GM11168 (cell line): ENCODE data around the gene PSMB10.

ENCODE experiments used
- in situ Hi-C: fragments of 300-500 bp; cut with MboI; formaldehyde crosslinking; loops from one replicate; pipeline ENCODE4 v1.12.0; 2022; ENCODE audit warnings: low sequenced_read_pairs; ENCODE audit not compliant: unreplicated experiment

PSMB10 gene

DNA sequence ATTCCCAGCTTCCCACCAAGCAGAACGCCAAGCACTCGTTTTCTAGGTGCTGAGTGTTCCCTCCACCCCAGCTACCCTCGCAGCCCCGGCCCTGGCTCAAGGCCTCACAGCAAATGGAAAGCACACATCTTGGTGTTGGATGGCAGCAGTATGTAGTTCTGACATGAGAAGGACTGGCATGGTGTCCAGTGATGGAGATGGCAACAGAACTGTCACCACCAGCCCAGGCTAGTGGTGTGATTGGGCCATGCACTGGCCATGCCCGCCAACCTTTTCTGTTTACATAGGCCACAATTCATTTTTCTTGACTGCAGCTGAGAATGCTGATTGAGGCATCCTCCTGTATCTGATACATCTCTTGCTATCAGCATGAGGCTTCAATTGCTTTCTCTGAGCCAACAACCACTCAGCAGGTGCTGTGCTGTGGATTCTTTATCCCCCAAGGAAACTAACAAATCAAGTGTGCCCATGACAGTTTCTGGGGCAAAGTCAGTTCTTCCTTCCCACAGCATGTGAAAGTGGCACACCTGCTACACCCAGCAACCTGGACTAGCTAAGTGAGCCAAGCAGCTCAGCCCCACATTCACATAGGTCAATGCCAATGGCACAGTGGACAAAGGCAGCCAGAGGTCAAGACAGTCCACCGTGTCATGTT is 28.0 kb upstream of the PSMB10 start:
- in situ Hi-C loops, result no loop called here

DNA sequence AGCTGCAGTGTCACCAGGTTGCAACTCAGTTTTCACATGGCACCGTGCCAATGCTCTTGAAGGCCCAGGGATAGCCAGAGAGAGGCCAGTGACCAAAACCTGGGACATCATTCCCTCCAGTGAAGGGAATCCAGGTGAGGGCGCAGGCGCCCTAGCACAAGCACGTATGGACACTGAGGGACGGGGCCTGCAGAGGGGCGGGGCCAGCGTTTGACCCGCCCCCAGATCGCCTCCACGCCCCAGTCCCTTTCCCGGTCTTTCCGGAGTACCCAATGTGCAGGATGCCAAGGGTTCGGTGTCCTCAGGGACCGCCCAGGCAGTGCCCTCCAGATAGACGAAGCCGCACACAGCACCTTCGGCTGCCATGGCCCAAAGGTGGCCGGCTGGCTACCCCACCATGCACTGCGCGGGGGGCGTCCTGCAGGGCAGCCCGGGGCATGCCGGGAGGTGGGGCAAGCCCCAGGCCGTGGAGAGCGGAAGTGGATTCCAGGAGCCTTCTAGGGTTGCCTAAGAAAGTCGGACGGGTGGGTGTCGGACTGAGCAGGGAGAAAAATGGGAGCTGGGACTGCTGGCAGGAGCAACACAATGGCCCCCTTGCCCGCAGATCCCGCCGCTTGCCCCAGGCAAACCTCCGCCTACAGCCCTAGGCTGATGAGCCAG is 27.1 kb upstream of the PSMB10 start:
- in situ Hi-C loops, result no loop called here

DNA sequence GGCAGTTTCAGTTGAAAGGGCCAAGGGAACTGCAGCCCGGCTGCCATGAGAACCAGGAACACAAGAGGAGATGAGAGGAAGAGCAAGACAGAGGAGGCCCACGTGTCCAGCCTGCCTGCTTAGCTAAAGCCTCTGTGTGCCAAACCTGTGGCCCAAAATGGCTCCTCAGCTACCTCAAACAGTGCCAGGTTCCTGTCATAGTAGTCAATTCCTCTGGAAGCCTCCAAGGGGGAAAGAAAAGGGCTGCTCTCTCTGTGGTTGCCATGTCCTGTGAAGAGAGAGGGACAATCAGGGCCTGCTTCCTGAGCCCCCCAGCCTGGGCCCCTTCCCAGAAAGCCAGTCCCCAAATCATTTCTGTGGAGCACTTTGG is 26.6 kb upstream of the PSMB10 start:
- in situ Hi-C loops, result no loop called here

DNA sequence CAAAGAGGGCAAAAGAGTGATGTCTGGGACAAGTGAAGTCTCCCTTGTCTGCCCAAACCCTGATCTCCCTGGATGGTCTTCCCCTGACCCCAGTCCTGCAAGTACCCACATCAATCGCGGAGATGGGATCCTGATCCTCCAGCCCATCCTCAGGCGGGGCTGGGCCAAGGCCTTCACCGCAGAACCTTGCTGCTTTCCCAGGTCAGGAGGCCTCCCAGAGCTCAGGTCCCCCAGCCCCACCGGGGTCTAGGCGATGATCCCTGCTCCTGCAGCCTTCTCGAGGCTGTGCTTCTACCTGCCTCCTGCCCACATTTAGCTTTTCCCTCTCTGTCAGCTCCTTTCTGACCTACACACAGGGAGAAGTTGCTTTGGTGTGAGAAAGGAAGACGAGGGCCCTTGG is 25.5 kb upstream of the PSMB10 start:
- in situ Hi-C loops, result no loop called here

DNA sequence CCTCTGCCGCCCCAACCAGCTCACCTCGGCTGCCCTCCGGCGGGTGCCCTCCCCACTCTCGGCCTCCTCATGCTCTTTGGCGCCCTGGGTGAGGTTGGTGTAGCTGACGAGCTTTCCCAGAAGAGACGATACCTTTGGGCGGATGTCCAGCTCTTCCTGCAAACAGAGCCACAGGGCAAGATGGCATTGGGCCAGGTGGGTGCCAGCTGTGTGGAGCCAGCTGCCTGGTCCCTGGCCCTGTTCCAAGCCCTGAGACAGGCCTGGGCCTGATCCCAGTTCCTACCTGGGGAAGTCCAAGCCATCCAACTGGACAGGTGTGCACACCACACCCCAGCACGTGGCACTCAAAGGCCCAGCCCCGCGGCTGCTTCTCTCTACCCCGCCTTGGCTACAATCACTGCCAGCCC is 24.9 kb upstream of the PSMB10 start:
- in situ Hi-C loops, result no loop called here

DNA sequence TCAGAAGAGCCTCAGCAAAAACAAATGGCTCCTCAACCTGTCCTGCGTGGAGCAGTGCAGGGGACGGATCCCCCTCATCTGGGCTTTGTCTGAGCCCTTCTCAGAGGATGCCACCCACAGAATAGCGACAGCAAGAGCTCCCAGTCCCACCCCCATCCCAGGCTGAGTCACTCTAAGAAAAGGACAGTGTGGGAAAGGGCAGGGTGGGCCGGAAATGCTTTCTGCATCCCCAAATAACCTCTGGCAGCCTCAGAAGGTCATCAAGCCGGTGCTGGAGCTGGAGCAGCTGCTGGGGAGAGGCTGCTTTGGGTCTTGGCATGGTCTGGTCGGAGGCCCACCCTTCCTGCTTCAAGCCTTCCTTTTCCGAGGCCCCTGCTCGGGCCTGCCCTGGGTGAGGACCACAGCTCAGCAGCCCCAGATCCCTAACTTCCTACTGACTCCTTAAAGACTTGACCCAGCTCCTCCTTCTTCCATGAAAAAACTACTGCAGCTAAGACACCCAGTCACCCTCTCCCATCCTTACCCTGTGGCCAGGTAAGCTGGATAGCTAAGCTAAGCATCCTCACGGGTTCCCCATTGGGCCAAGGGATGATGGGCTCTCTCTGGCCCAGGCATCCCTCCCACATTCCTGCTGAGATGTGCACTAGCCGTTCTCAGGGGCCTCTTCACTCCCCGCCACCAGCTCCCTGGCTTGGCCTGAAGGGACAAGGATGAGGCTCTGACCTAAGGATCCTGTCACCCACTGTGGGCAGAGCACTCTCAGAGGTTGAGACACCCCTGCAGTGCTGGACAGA is 23.1 kb upstream of the PSMB10 start:
- in situ Hi-C loops, result no loop called here

DNA sequence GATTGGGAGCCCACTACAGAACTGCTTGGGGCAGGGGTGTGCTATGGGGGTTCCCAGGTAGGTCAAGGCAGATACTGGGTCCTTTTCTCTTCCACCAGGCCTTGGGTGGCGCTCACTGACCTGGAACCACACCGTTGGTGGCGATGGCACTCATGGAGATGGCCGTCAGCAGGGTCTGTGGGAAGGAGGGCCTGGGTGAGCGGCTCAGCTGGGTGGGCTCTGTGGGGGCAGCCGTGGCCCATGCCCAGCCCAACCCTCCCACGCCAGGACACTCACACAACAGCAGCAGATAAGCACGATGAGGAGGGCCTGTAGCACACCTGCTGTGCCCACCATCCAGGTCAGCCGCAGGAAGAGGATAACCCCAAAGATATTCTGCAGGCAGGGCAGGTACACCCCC is 21.0 kb upstream of the PSMB10 start:
- in situ Hi-C loops, result no loop called here

DNA sequence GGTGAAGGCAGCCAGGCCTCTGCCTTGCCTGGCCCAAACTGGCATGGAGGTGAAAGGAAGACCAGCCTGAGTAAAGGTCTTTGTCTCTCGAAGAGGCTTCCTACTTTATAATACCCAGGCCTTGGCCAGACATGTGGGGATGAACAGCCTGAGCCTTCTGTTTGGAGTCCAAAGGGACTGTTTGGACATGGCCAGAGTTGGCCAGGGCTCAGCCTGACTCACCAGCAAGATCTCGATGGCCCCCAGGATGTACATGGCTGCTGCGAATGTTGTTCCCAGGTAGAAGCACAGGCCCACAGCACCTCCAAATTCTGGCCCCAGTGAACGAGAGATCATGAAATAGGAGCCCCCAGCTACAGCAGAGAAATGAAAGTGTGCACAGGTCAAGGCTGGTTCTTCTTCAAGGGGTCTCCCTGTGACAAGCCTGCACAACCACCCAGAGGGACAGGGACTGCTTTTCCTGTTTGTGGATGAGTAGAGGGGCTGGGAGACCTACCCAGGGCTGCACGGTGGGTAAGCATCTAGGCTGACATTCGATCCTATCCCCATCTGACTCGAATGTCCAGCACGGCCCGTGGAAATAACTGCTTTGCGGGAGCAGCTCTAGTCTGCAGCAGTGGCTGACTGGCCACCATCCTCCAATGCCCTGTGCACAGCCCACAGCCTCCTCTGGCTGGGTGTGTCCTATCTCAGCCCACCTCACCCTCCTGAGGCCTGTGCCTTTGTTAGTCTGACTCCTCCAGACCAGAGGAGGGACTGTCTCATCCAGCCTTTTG is 18.0 kb upstream of the PSMB10 start:
- in situ Hi-C loops, result no loop called here

DNA sequence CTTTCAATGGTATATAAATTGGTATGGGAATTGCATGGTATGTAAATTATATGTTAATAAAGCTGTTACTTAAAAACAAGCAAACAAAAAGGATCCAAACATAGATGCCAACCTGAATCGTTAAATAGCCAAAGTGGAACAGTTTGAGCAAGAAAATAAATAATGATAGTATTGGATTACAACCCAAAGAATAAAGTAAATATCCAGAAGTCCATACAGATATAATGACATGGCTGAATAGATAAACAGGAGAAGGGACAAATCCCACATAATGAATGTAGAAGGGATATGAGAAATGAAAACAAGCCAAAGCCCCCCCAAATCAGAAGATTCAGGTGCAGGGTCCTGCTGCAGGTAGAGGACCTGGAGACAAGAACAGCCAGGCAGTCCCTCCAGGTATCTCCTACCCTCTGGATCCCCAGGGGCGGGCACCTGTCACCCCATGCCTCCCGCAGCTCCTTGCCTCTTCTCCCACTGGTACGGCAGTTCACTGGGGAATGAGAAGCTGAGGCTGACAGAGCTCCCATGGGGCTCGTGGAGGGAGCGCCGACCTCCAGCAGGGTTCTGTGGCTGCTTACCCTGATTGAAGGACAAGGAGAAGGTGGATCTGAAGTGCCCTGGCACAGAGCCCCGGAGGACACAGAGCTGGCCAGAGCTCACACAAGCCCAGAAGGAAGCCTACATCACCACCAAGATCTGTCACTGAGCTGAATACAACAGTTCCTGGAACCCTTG is 17.2 kb upstream of the PSMB10 start:
- in situ Hi-C loops, result no loop called here

DNA sequence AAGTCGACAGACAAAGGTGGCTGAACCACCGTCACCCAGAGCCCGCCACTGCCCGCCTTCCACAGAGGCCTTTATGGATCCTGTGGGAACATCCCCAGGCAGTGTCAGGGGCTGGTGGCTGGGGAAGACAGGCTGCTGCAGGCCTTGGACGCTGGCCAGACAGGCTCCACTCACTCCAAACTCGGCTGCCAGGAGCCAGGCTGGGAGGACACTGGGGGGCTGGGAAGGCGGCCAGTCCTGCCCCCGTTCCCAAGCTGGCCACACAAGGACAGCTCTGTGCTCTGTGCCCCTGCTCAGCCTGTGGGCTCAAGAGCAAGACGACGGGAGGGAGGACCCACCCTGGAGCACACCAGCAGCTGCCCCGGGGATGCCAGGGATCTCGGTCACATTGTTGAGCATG is 14.8 kb upstream of the PSMB10 start:
- in situ Hi-C loops, result no loop called here

DNA sequence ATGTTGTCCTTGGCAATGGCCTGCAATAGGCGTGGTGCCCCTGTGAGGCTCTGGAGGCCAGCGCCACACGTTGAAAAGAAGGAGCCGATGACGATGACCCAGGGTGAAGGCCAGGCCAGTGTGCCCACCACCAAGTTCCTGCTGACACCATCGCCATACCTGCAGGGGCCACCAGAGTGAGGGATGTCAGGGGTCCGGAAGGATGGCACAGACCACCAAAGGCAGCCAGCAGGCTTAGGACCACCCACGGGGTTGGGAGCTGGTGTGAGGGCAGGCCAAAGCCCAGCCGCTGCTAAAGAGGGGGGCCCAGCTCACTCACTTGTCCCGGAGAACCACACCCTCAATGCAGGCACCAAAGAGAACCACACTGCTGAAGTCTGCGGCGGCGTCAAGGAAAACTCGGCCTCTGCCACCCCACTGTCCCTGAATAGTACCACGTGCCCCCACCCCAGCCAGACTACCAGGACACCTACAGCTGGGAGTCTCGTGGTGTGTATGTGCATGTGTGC is 13.7 kb upstream of the PSMB10 start:
- in situ Hi-C loops, result no loop called here

DNA sequence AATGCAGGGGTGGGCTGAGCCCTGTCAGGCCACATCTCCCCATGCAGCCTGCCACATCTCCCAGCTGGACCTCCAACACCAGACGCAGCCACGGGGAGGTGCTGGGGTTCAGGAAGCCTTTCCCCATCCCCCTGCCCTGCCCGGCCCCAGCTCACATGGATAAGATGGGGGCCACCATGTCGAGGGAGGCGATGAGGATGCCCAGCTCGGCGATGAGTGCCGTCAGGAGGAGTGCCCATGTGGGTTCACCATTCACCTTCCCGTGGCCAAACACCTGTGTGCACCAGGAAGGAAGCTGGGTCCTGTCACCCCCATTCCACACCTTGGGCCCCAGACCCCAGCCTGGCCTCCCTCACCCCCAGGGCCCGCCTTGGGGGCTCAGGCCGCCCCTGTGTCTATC is 13.0 kb upstream of the PSMB10 start:
- in situ Hi-C loops, result no loop called here

DNA sequence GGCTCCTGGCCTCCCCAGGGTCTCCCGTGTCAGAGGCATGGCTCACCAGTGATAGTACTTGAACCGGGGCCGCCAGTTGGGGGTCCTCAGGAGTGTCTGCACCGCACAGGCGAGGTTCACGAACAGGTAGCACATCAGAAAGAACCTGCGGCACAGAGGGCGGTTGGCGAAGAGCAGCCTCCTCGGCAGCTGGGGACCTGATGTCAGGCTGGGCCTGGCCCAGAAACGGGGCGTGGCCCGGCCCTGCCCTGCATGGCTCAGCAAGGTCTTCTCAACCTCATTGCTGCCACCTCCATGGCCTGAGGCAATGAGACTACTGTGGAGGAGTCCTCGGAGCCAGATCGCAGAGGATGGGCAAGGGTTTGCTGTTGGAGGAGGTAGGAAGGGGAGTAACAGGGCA is 11.4 kb upstream of the PSMB10 start:
- in situ Hi-C loops, result no loop called here

DNA sequence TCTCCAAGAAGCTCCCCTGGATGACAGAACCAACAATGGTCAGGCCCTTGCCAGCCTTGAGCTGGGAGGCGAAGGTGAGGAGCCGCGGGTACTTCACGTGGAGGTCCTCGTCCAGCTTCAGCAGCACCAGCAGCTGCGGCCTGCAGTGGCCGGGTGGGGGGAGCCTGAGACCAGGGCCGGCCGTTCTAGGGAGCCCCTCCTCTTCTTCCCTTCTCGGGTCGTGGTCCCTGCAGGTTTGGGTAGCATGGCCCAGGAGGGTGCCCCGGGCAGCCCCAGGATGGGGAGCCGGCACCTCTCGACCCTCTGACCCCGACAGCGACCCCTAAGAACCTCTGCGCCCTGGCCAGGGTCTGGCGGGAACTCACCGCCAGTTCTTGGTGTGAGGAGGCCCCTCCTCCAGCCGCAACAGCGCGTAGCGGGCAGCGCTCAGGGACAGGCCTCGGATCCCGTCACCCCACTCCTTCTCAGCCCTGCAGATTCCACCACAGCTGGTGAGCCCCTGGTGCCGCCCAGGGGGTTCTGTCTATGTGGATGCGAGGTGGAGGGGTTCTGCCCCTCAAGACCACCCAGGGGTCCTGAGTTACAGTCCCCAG is 10.4 kb upstream of the PSMB10 start:
- in situ Hi-C loops, result no loop called here

DNA sequence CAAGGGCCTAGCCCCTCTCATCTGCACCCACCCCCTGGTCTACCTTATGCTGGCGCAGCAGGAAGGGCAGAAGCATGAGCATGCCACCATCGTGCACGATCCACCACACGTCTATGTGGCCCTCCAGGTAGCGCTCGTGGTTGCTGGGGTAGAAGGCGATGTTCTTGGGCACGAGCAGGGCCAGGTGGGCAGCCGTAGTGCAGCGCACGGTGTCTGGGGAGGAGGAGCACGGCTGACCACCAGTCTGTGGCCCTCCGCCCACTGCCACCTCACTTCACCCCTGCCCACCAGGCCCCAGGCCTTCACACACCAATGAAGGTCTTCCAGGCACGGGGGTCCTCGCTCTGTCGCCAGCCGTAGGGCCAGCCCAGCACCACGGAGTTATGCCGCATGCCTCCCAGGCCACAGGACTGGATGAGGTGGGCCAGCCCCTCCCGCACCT is 9.5 kb upstream of the PSMB10 start:
- in situ Hi-C loops, result no loop called here

DNA sequence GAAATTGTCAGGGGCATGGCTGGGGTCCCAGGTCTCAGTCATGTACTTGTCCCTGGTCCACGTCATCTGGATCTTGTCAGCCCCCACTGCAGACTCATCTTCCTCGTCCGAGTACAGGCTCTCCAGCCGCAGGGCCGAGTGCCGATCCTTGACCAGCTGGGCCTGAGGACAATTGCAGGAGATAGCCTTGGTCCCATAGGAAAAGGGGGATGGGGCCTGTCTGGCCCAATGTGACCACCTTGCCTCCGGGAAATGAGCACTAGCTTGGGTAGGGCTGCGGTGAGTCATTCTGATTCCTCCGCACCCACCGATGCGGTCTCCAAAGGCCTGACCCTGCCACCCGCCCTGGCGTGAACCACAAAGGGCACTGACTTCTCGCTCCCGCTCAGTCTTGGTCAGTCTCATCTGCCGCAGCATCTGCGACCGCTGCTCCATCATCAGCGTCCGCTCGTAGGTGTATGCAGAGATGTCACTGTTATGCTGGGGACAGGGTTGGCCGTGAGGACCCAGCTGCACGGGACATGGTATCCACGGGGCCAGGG is 8.8 kb upstream of the PSMB10 start:
- in situ Hi-C loops, result no loop called here

DNA sequence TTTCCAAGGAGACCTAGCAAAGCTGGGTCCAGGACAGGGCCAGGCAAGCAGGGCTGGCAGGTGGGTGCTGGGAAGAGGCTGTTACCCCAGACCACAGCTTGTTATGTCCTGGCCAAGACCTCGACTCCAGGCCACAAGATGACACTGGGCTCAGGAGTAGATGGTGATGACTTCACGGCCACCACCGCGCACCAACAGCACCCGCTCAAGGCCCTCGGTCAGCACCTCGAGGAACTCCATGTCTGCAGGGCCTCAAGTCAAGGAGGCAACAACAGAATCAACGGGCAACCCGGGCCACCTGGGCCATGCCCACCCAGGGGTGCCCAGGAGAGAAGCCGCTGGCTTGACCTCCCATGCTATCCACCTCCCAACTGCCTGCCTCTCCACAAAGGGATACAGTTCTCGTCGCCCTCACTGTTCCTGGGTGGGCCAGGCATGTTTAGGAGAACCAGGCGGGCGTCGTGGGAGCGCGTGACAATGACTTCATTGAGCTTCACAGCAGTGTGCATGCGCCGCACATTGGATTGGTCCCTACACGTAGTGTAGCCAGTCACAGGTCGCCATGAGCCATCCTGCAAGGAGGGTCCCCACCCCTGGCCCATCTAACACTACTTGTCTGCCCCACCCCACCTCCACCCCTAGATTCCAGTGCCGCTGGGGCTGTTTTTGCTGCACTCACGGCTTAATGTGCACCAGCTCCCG is 8.2 kb upstream of the PSMB10 start:
- in situ Hi-C loops, result no loop called here

DNA sequence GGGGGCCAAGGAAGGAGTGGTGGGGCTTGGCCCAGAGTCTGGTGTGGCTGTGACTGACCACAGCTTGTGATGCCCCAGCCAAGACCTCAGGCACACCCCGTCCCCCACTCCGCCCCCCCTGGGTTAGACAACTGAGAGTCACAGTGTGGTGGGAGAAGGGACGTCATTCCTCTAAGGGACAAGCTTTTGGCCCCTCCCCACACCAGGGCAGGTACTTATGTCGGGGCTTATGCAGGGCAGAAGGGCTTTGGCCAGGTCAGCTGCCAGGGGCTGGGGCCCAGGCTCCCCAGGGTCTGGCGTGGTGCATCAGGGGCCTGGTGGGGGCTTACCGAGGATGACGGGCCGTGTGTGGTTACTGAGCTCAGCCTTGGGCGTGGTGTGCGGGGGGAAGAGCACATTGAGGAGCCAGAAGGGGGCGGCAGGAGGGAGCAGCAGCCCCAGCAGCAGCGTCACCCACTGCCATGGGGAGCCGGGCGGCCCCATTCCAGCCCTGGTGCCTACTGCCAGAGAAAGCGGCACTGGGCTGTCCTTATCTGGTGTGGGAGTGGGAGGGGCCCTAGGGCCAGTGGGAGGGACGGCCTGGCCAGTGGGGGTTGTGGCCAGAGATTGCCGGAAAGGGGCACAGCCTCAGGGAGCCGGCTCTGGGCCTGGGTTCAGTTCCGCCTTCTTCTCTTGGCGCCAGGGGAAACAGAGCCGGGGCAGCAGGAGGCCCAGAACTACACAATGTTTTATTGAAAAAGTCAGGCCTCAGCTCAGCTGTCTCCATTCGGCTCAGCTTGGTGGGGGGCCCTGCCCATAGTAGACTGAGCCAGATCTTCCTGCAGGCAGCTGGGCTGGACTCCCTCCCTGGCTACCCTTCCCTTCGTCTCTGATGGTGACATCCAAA is 7.2 kb upstream of the PSMB10 start, which contains the start of gene LCAT:
Gene LCAT, minus strand, starts transcription at position 502 of the 886 bp plus-strand sequence. Its CDS starts 19 bp downstream, at position 483.
- in situ Hi-C loops, result no loop called here
